DOHH2 (cell line): ENCODE measurements around the gene MYO1F.
"Not testable (repeated sequence)": the region's sequence is repeated elsewhere in the genome, so short reads cannot be mapped to it uniquely, and the experiment has no call there.

Experiments used
- H3F3A ChIP-seq: fragments of 200-600 bp; sonication (generic), shearing (Covaris generic); 2 replicates; pipeline ENCODE4 v1.6.0; 2016; ENCODE audit warnings: antibody characterized with exemption, mild to moderate bottlenecking; ENCODE audit not compliant: control insufficient read depth, insufficient read depth
- H3K27ac ChIP-seq: fragments of 200-600 bp; sonication (generic); 2 replicates; pipeline ENCODE4 v1.5.1; 2014; ENCODE audit warnings: low read depth, mild to moderate bottlenecking, low read length, moderate library complexity
- H3K27me3 ChIP-seq: fragments of 200-600 bp; sonication (generic); 2 replicates; pipeline ENCODE4 v1.6.1; 2014; ENCODE audit warnings: mild to moderate bottlenecking, low read length, mixed read lengths; ENCODE audit not compliant: control insufficient read depth
- H3K36me3 ChIP-seq: fragments of 200-600 bp; sonication (generic); 2 replicates; pipeline ENCODE4 v1.6.1; 2014; ENCODE audit warnings: mild to moderate bottlenecking, low read length, moderate library complexity, mixed read lengths; ENCODE audit not compliant: control insufficient read depth
- H3K4me1 ChIP-seq: fragments of 200-600 bp; sonication (generic); 2 replicates; pipeline ENCODE4 v1.6.1; 2014; ENCODE audit warnings: mild to moderate bottlenecking, low read length, mixed read lengths; ENCODE audit not compliant: control insufficient read depth
- H3K4me2 ChIP-seq: fragments of 200-600 bp; sonication (generic); 2 replicates; pipeline ENCODE4 v1.6.0; 2014; ENCODE audit warnings: mild to moderate bottlenecking, low read length, moderate library complexity
- H3K4me3 ChIP-seq: fragments of 200-600 bp; sonication (generic); 2 replicates; pipeline ENCODE4 v1.5.1; 2014; ENCODE audit warnings: mild to moderate bottlenecking, low read length, mixed read lengths
- H3K79me2 ChIP-seq: fragments of 200-600 bp; sonication (generic); 2 replicates; pipeline ENCODE4 v1.6.1; 2014; ENCODE audit warnings: mild to moderate bottlenecking, low read length, mixed read lengths; ENCODE audit not compliant: control insufficient read depth
- H3K9me2 ChIP-seq: fragments of 200-600 bp; sonication (generic); replicated peaks from 2 replicates; pipeline ENCODE4 v1.6.1; 2014; ENCODE audit warnings: mild to moderate bottlenecking, low read length, mixed read lengths; ENCODE audit not compliant: control insufficient read depth
- H3K9me3 ChIP-seq: fragments of 200-600 bp; sonication (generic); 2 replicates; pipeline ENCODE4 v1.6.1; 2014; ENCODE audit warnings: antibody characterized with exemption, low read length, mixed read lengths; ENCODE audit not compliant: control insufficient read depth, insufficient read depth
- H4K20me1 ChIP-seq: fragments of 200-600 bp; sonication (generic); 2 replicates; pipeline ENCODE4 v1.6.0; 2014; ENCODE audit warnings: low read depth, mild to moderate bottlenecking, antibody characterized with exemption, low read length, moderate library complexity; ENCODE audit not compliant: control insufficient read depth, insufficient read depth
- CTCF ChIP-seq: fragments of 200-600 bp; sonication (generic); IDR thresholded peaks from one replicate; pipeline ENCODE4 v1.5.1; 2014; ENCODE audit warnings: antibody characterized with exemption, mild to moderate bottlenecking, low read depth, low read length; ENCODE audit not compliant: poor library complexity, severe bottlenecking
- EZH2phosphoT487 ChIP-seq: fragments of 200-600 bp; sonication (generic); IDR thresholded peaks from 2 replicates; pipeline ENCODE4 v1.6.1; 2017; ENCODE audit warnings: borderline replicate concordance, mild to moderate bottlenecking, antibody characterized with exemption, low read length, moderate library complexity, mixed read lengths

The MYO1F gene

GRCh38 chr19:8576273-8576993 is 809 bp downstream of the MYO1F start:
- H3K4me1 ChIP-seq, result peaks cover 13% of the 10 kb centered on the region
- H4K20me1 ChIP-seq, result no peaks in the 10 kb centered on the region
- H3K4me2 ChIP-seq, result peak overlapping the region; percentile 26; the same call in 1 of the 2 replicates

GRCh38 chr19:8575467-8575997 is 1.7 kb downstream of the MYO1F start:
- TF ChIP-seq EZH2phosphoT487 (no peak), CTCF (no peak)
- Histone ChIP-seq H3K36me3 (no peaks in the 10 kb centered on the region), H3K27ac (no peak overlapping the region), H3K9me3 (no peaks in the 10 kb centered on the region), H3K4me3 (no peak overlapping the region), H3K4me1 (peaks cover 12% of the 10 kb centered on the region), H3K27me3 (peaks cover 9% of the 10 kb centered on the region), H4K20me1 (no peaks in the 10 kb centered on the region), H3K4me2 (no peak overlapping the region), H3F3A (no peaks in the 10 kb centered on the region), H3K9me2 (no peaks in the 10 kb centered on the region), H3K79me2 (no peaks in the 10 kb centered on the region)

More at GRCh38 chr19:8576273-8576993, 809 bp downstream of the MYO1F start:
- no peak overlapping the region for H3K4me3 ChIP-seq
- TF ChIP-seq EZH2phosphoT487, result no peak
- no peak for TF ChIP-seq CTCF
- no peaks in the 10 kb centered on the region for H3F3A ChIP-seq
- no peaks in the 10 kb centered on the region for H3K79me2 ChIP-seq
- no peaks in the 10 kb centered on the region for H3K36me3 ChIP-seq
- no peaks in the 10 kb centered on the region for H3K9me3 ChIP-seq
- no peak overlapping the region for H3K27ac ChIP-seq
- no peaks in the 10 kb centered on the region for H3K9me2 ChIP-seq
- H3K27me3 ChIP-seq, result peaks cover 9% of the 10 kb centered on the region

- H3F3A ChIP-seq, H3K27ac ChIP-seq, H3K4me3 ChIP-seq, H3K27me3 ChIP-seq, H3K9me2 ChIP-seq, H3K4me1 ChIP-seq, H3K36me3 ChIP-seq, H4K20me1 ChIP-seq, H3K4me2 ChIP-seq, H3K9me3 ChIP-seq, H3K79me2 ChIP-seq: not testable (repeated sequence)
Observed at GRCh38 chr19:8574619-8574922, 2.7 kb downstream of the MYO1F start.

- no peaks in the 10 kb centered on the region for H4K20me1 ChIP-seq
- peaks cover 3% of the 10 kb centered on the region; the same call in 1 of the 2 replicates for H3K27me3 ChIP-seq
- H3K9me3 ChIP-seq, result no peaks in the 10 kb centered on the region
Observed at GRCh38 chr19:8573316-8573715, 3.9 kb downstream of the MYO1F start.

More at GRCh38 chr19:8573316-8573715, 3.9 kb downstream of the MYO1F start:
- TF ChIP-seq EZH2phosphoT487, result no peak
- Histone ChIP-seq H3K79me2 (no peaks in the 10 kb centered on the region), H3K36me3 (no peaks in the 10 kb centered on the region), H3K27ac (no peak overlapping the region), H3K4me2 (no peak overlapping the region), H3K4me3 (no peak overlapping the region), H3F3A (no peaks in the 10 kb centered on the region), H3K4me1 (peaks cover 10% of the 10 kb centered on the region), H3K9me2 (no peaks in the 10 kb centered on the region)
